HG02938 (cell line): ENCODE data around the gene SPRR2B.
"Not testable (repeated sequence)": the region's sequence is repeated elsewhere in the genome, so short reads cannot be mapped to it uniquely, and the experiment has no call there.

Experiments
- ATAC-seq: cut with Tn5 transposase; IDR thresholded peaks from one replicate; pipeline ENCODE4 v1.9.1; 2021; ENCODE audit warnings: mild to moderate bottlenecking, moderate library complexity; ENCODE audit not compliant: unreplicated experiment

SPRR2B gene

DNA sequence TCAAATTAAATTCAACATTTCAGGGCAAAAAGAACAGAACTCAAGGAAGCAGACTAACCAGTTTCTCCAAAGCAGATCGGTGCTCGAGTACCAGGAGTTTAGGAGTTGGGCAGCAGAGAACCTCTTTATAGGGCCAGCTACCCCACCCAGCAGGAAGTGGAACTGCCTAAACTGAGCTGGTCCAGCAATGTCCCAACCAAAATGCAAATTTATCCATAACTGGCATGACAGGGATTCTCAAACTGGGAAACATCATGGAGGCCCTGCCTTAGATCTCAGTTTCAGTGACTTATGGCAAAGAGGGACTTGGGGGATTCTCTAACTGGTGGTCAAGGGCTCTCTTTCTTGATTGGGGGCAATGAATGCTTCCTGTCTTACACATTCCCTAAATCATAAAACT is at the start of gene SPRR2B:
TSS of gene SPRR2B (minus strand) at position 101 of the 400 bp plus-strand sequence. CDS start 772 bp downstream, outside the sequence.
- ATAC-seq = no peak

DNA sequence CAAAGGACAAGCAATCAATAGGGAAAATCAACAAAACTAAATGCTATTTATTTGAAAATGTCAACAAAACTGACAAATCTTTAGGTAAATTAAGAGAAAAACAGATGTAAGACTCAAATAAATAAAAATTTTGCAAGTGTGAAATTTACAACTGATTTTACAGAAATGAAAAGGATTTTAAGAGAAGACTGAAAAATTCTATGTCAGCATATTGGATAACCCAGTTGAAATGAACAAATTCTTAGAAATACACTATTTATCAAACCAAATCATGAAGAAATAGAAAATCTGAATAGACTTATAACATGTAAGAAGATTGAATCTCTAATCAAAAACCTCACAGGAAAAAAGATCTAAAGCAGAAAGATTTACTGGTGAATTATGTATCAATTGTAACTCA is 49.5 kb upstream of the SPRR2B start:
- ATAC-seq = no peak

DNA sequence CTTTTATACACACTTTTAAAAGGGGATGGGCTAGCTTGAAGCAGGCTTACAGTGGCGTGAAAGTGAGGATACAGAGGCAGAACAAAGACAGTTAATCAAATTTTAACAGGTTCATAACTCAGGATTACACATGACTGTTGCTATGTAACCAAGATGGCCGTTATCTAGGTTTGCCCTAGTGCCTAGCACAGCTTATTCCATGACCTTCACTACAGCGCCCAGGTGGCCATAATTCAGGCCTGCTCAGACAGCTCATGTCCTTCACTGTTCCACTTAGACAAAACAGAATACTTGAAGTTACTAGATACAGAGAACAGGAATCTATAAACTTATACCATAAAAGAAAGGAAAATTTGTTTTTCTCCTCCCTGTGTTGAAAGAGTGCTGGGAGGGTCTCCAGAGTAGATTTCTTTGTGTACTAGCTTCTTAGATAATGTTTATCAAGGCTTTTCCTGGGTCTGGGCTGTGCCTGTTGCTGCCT is 48.1 kb upstream of the SPRR2B start:
- no peak for ATAC-seq

DNA sequence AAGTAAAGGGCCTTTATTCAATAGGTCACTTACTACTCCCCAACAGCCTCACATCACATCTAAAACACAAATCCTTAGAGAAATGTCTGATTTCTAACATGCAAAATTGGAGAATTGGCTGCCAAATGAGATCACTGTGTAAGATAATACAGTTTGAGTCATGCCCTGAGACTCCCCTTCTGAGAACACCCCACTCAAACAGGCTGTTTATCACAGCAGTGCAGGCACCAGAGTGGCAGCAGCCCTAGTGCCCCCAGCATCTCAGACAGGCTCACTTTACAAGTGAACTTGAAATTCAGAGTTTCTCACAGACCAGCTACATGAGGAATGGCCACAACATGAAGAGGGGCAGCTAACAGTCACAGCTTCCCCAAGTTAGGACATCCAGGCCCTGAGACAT is 43.9 kb upstream of the SPRR2B start:
- ATAC-seq = not testable (repeated sequence)

DNA sequence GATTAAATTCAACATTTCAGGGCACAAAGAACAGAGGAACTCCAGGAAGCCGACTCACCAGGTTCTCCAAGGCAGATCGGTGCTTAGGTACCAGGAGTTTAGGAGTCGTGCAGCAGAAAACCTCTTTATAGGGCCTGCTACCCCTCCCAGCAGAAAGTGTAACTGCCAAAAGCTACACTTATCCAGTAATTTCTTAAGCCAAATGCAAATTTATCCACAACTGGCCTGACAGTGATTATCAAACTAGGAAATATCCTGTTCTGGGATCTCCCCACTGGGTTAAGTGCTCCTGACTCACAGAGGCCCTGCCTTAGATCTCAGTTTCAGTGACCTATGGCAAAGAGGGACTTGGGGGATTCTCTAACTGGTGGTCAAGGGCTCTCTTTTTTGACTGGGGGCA is 42.0 kb upstream of the SPRR2B start, which contains the start of gene SPRR2F:
TSS of gene SPRR2F (minus strand) at position 101 of the 400 bp plus-strand sequence. CDS start 783 bp downstream, outside the sequence.
- no peak for ATAC-seq

DNA sequence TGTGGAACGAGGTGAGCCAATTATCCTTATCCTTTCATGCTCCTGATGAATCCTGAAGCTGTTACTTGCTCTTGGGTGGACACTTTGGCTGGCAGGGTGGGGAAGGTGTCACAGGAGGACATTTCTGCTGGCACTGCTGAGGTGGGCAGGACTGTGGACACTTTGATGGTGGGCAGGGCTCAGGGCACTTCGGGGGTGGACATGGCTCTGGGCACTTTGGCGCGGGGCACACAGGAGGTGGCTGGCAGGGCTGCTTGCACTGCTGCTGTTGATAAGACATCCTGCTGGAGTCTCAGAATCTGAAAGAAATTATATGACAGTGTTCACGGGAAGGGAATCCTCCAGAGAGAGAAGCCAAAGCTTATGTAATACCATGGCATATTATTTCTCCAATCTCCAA is 41.0 kb upstream of the SPRR2B start:
- ATAC-seq = not testable (repeated sequence)

DNA sequence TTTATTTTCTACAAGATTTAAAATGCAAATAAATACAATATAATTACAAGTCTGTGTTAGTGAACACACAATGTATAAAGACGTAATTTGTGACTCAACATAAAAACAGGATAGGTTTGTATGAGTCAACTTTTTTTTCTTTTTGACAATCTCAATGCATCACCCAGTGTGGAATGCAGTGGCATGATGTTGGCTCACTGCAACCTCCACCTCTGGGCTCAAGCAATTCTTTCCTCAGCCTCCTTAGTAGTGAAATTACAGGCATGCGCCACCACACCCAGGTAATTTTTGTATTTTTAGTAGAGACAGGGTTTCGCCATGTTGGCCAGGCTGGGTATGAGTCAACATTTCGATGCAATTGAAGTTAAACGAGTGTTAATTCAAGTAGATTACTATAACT is 28.8 kb upstream of the SPRR2B start:
- ATAC-seq = no peak

DNA sequence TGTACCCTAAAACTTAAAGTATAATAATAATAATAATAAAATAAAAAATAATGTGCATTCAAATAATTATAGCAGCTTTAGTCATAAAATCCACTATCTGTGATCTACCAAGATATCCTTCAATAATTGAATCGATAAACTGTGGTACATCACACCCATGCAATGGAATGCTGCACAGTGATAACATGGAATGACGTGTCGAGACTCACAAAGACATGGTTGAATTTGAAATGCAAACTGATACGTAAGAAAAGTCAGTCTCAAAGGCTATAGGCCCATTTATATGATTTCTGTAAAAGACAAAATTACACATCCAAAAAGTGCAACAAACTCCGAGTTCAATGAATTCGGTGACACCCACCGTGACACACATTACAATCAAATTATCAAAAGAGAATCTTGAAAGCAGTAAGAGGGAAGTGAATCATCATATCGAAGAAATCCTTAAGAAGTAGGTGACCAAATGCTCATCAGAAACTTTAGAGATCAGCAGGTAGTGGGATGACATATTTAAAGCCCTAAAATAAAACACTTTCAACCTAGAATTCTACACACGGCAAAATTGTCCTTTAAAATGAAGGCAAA is 28.1 kb upstream of the SPRR2B start:
- no peak for ATAC-seq

DNA sequence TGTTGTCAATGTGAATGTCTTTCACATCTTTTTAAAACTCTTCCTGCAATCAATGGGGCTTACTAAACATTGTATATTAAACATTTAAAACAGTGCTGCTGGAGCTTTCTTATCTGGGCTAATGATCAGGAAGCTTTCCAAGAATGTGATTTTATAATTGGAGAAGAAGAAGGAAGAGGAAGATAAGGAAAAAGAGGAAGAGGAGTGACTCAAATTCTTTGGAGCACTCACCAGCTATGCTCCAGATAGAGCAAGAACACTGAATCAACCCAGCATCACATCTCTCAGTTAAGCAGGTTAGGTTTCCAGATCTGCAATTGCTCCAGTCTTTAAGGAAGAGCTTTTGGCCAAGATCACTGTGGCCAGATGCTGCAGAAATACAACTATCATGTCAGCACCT is 24.4 kb upstream of the SPRR2B start:
- ATAC-seq = no peak

DNA sequence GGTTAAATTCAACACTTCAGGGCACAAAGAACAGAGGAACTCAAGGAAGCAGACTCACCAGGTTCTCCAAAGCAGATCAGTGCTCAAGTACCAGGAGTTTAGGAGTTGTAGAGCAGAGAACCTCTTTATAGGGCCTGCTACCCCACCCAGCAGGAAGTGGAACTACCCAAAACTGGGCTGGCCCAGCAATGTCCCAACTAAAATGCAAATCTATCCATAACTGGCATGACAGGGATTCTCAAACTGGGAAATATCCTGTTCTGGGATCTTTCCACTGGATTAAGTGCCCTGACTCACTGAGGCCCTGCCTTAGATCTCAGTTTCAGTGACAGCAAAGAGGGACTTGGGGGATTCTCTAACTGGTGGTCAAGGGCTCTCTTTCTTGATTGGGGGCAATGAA is 23.0 kb upstream of the SPRR2B start, which contains the start of gene SPRR2E:
TSS of gene SPRR2E (minus strand) at position 101 of the 400 bp plus-strand sequence. CDS start 775 bp downstream, outside the sequence.
- no peak for ATAC-seq

DNA sequence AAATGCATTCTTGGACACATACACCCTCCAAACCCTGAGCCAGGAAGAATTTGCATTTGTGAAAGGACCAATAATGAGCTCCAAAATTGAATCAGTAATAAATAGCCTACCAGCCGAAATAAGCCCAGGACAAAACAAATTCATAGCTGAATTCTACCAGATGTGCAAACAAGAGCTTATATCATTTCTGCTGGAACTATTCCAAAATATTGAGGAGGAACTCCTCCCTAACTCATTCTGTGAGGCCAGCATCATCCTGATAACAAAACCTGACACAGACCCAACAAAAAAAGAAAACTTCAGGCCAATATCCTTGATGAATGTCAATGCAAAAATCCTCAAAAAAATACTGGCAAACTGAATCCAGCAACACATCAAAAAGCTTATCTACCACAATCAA is 16.2 kb upstream of the SPRR2B start:
- no peak for ATAC-seq

DNA sequence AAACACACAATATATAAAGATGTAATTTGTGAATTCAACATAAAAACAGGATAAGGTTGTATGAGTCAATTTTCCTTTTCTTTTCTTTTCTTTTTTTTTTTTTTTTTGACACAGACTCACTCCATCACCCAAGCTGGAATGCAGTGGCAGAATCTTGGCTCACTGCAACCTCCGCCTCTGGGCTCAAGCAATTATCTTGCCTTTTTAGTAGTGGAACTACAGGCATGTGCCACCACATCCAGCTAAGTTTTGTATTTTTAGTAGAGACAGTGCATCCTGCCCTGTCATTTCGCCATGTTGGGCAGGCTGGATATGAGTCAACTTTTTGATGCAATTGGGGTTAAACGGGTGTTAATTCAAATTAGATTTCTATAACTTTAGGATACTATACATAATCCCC is 10.3 kb upstream of the SPRR2B start:
- no peak for ATAC-seq

DNA sequence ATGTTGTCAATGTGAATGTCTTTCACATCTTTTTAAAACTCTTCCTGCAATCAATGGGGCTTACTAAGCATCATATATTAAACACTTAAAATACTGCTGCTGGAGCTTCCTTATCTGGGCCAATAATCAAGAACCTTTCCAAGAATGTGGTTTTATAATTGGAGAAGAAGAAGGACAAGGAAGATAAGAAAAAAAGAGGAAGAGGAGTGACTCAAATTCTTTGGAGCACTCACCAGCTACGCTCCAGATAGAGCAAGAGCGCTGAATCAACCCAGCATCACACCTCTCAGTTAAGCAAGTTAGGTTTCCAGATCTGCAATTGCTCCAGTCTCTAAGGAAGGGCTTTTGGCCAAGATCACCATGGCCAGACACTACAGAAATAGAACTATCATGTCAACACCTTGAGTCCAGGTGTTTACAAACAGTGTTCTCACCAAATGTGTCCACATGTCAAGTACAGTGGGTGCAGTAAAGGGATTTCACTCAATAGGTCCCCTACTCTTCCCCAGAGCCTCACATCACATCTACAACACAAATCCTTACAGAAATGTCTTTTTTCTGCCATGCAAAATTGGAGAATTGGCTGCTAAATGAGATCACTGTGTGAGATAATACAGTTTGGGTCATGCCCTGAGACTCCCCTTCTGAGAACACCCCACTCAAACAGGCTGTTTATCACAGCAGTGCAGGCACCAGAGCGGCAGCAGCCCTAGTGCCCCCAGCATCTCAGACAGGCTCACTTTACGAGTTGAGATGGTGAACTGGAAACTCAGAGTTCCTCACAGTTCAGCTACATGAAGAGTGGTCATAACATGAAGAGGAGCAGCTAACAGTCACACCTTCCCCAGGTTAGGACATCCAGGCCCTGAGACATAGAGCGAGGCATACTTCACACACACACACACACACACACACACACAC is 1.7 kb upstream of the SPRR2B start:
- no peak for ATAC-seq

DNA sequence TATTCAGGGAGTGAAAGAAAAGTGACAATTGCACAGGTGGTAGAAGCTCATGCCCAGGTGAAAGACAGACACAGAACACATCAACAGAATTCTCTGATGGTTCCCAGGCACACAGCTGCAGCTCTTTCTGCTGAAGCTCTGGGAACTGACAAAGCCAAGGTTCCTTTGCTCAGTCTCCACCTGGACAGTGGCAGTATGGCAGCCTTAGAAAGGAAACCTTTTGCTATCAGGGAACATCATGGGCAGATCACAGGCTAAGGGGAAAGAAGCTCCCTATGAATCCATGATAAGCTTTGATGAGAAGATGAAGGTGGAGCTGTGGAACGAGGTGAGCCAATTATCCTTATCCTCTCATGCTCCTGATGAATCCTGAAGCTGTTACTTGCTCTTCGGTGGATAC is 1.2 kb downstream of the SPRR2B start:
- no peak for ATAC-seq

DNA sequence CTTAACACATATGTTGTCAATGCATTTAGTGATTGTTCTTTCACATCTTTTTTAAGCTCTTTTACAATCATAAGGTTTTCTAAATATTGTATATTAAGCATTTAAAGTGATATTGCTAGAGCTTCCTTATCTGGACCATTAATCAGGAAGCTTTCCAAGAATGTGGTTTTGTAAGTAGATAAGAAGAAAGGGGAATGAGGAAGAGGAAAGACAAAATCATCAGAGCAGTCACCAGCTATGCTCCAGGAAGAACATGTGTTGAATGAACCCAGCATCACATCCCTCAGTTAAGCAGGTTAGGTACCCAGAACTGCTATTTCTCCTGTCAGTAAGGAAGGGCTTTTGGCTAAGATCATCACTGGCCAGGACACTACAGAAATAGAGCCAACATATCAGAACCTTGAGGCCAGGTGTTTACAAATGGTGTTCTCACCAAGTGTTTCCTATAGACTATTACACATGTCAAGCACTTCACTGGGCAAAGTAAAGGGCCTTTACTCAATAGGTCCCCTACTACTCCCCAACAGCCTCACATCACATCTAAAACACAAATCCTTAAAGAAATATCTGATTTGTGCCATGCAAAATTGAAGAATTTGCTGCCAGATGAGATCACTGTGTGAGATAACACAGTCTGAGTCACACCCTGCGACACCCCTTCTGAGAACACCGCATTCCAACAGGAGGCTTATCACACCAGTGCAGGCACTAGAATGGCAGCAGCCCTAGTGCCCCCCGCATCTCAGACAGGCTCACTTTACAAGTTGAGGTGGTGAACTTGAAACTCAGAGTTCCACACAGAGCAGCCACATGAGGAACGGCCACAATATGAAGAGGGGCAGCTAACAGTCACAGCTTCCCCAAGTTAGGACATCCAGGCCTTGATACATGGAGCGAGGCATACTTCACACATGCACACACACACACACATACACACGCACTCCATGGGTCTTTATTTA is 12.3 kb downstream of the SPRR2B start:
- no peak for ATAC-seq

DNA sequence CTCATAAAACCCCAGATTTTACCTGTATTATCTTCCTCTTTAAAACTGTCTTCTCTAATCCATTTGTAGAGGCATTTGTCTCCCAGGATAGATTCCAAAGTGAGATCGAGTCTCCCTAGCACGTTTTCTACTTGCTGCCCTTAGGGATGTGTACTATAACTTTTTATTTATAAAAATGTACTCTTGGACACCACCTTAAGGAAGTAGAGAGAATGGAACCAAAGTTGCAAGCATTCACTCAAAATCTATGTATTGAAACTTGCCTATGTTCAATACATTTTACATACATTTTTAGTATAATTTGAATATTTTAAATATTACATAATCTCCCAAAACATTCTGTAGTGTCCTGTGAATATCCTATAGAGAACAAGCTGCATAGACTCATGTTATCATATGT is 13.3 kb downstream of the SPRR2B start:
- no peak for ATAC-seq

DNA sequence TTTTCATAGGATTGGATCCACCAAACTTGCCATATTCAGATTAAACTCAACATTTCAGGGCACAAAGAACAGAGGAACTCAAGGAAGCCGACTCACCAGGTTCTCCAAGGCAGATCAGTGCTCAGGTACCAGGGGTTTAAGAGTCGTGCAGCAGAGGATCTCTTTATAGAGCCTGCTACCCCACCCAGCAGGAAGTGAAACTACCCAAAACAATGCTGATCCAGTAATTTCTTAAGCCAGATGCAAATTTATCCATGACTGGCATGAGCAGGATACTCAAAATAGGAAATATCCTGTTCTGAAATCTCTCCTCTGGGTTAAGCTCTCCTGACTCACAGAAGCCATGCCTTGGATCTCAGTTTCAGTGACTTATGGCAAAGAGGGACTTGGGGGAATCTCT is 14.0 kb downstream of the SPRR2B start, which contains the start of gene SPRR2A:
TSS of gene SPRR2A (minus strand) at position 138 of the 400 bp plus-strand sequence. CDS start 777 bp downstream, outside the sequence.
- no peak for ATAC-seq

DNA sequence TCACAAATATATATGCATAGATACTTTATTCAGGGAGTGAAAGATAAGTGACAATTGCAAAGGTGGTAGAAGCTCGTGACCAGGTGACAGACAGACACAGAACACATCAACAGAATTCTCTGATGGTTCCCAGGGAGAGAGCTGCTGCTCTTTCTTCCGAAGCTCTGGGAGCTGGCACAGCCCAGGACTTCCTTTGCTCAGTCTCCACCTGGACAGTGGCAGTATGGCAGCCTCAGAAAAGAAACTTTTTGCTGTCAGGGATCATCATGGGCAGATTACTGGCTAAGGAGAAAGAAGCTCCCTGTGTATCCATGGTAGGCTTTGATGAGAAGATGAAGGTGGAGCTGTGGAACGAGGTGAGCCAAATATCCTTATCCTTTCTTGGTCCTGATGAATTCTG is 15.3 kb downstream of the SPRR2B start:
- not testable (repeated sequence) for ATAC-seq

DNA sequence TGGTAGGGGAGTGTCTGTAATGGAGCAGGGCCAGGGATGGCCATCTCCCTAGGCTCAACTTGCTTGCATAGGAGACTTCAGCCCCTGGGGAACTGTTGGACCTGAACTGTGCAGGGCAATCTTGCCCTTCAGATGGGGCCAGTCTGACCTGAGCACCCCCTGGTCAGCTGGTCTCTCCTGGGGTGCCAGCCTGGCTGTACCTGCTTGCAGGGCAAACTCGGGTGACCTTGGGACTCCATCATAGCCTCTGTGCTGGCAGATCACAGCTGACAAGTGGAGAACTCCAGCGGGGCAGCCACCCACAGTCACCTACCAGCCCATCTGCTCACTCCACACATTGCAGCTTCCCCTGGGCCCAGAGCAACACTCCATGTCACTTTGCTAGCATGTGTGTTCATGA is 22.2 kb downstream of the SPRR2B start:
- no peak for ATAC-seq

DNA sequence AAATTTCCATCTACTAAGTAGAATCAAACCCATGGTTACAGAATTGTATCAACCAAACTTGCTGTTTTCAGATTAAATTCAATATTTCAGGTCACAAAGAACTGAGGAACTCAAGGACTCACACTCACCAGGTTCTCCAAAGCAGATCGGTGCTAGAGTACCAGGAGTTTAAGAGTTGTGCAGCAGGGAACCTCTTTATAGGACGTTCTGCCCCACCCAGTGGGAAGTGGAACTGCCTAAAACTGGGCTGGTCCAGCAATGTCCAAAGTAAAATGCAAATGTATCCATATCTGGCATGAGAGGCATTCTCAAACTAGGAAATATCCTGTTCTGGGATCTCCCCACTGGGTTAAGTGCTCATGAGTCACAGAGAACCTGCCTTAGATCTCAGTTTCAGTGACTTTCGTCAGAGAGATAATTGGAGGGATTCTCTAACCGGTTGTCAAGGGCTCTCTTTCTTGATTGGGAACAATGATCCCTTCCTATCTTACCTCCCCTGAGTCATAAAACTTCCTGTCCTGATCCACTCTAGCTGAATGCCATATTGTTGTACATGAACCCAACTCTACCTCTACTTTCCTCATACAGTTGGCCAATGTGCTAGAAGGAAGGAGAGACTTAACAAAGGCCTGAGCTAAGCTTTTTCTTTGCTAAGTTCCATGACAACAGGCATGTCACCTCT is 30.3 kb downstream of the SPRR2B start, which contains the start of gene SPRR2D:
TSS of gene SPRR2D (minus strand) at position 171 of the 682 bp plus-strand sequence. CDS start 774 bp downstream, outside the sequence.
- no peak for ATAC-seq
